ENCODE measurements around the gene APBB3. TPM values are rescaled to one million over a fixed set of nuclear protein-coding genes. Genes with fewer than 3 reads are reported as not detected.
A peak's percentile ranks its signal among the peaks of the same experiment; 100 is the strongest.

Gene APBB3
- total RNA-seq, 1 experiment from 2014 or later = 11.4 TPM

GRCh38 chr5:140575309-140575708 is 10.9 kb upstream of the APBB3 start:
- H3K27ac ChIP-seq (ENCODE audit: low read length) = no peak overlapping the region
- TF ChIP-seq CTCF (conservative IDR thresholded peaks at IDR 0.05; ENCODE audit: low read depth, low read length) (peak; percentile 63), EZH2phosphoT487 (IDR thresholded peaks at IDR 0.05; ENCODE audit: borderline replicate concordance, low read length) (no peak)
- H4K20me1 ChIP-seq (ENCODE audit: low read length) = no peaks in the 10 kb centered on the region
- no peaks in the 10 kb centered on the region for H3K36me3 ChIP-seq (ENCODE audit: low read depth, low read length)
- no TSS peak for BruUV-seq (replicated peaks)
- ChIA-PET CTCF (no interaction called here), POLR2A (ENCODE audit: unreplicated experiment) (no interaction called here)
- ATAC-seq (peak; percentile 78), DNase-seq (peak; percentile 54)
- no peak overlapping the region for H2AFZ ChIP-seq (ENCODE audit: low read length)
- H3F3A ChIP-seq (ENCODE audit: low read length, unreplicated experiment) = no peaks in the 10 kb centered on the region
- no peaks in the 10 kb centered on the region for H3K9me2 ChIP-seq (replicated peaks; ENCODE audit: low read length)
- H3K79me2 ChIP-seq (ENCODE audit: low read length) = no peaks in the 10 kb centered on the region
- no peak overlapping the region for H3K4me3 ChIP-seq (ENCODE audit: low read length)
- H3K27me3 ChIP-seq (ENCODE audit: low read length) = no peaks in the 10 kb centered on the region
- no peak overlapping the region for H3K9ac ChIP-seq (ENCODE audit: low read length)
- intact Hi-C loops (cut with micrococcal nuclease) = no loop called here
- H3K4me1 ChIP-seq (ENCODE audit: insufficient read depth, low read length) = no peaks in the 10 kb centered on the region
- no peaks in the 10 kb centered on the region for H3K9me3 ChIP-seq (ENCODE audit: low read length)
- no peak overlapping the region for H3K4me2 ChIP-seq (ENCODE audit: low read length)

- CTCF ChIA-PET = no interaction called here
- Histone ChIP-seq H3K4me1 (ENCODE audit: insufficient read depth, low read length) (no peaks in the 10 kb centered on the region), H3K27ac (ENCODE audit: low read length) (no peak overlapping the region), H3K27me3 (ENCODE audit: low read length) (no peaks in the 10 kb centered on the region), H3K36me3 (ENCODE audit: low read depth, low read length) (no peaks in the 10 kb centered on the region), H3K4me3 (ENCODE audit: low read length) (no peak overlapping the region), H3K9ac (ENCODE audit: low read length) (no peak overlapping the region), H3K9me3 (ENCODE audit: low read length) (no peaks in the 10 kb centered on the region), H4K20me1 (ENCODE audit: low read length) (no peaks in the 10 kb centered on the region), H3K4me2 (ENCODE audit: low read length) (no peak overlapping the region), H3K79me2 (ENCODE audit: low read length) (no peaks in the 10 kb centered on the region), H3F3A (ENCODE audit: low read length, unreplicated experiment) (no peaks in the 10 kb centered on the region), H3K9me2 (replicated peaks; ENCODE audit: low read length) (no peaks in the 10 kb centered on the region), H2AFZ (ENCODE audit: low read length) (no peak overlapping the region)
- intact Hi-C loops (cut with micrococcal nuclease) = no loop called here
- no TSS peak for BruUV-seq (replicated peaks)
- POLR2A ChIA-PET (ENCODE audit: unreplicated experiment) = no interaction called here
- ATAC-seq (no peak), DNase-seq (no peak)
- TF ChIP-seq EZH2 (IDR thresholded peaks at IDR 0.05; ENCODE audit: low read length, unreplicated experiment) = no peak
- TF ChIP-seq CTCF (conservative IDR thresholded peaks at IDR 0.05; ENCODE audit: low read depth, low read length) = no peak
- no peak for TF ChIP-seq EZH2phosphoT487 (IDR thresholded peaks at IDR 0.05; ENCODE audit: borderline replicate concordance, low read length)
Measured at GRCh38 chr5:140574165-140574564, 9.8 kb upstream of the APBB3 start.

DNA sequence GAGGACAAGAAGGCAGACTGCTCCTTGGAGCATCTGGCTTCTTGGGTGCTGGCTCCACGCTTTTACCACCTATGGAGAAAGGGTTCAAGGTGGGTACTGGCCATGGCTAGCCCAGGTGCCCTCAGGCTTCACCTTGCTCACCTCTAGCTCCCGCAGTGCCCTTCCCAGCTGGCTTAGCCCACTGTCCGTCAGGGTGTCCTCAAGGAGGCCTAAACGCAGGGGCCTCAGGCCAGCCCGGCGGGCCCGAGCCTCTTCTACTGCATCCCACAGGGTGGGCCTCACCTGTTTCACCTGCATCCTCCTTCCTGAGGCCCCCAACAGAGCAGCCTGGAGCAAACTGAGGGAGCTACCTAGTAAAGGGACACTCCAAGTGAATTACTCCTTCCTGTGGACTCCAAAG is 9.3 kb upstream of the APBB3 start:
- no peaks in the 10 kb centered on the region for H4K20me1 ChIP-seq (ENCODE audit: low read length)
- H3K9ac ChIP-seq (ENCODE audit: low read length) = no peak overlapping the region
- H2AFZ ChIP-seq (ENCODE audit: low read length) = no peak overlapping the region
- no peaks in the 10 kb centered on the region for H3K79me2 ChIP-seq (ENCODE audit: low read length)
- no peaks in the 10 kb centered on the region for H3F3A ChIP-seq (ENCODE audit: low read length, unreplicated experiment)
- no peak overlapping the region for H3K4me2 ChIP-seq (ENCODE audit: low read length)
- no peak overlapping the region for H3K27ac ChIP-seq (ENCODE audit: low read length)
- H3K9me2 ChIP-seq (replicated peaks; ENCODE audit: low read length) = no peaks in the 10 kb centered on the region
- intact Hi-C loops (cut with micrococcal nuclease) = no loop called here
- no peaks in the 10 kb centered on the region for H3K27me3 ChIP-seq (ENCODE audit: low read length)
- no peaks in the 10 kb centered on the region; the same call in 1 of the 2 replicates for H3K36me3 ChIP-seq (ENCODE audit: low read depth, low read length)
- no peak overlapping the region for H3K4me3 ChIP-seq (ENCODE audit: low read length)
- CTCF ChIA-PET = no interaction called here
- H3K4me1 ChIP-seq (ENCODE audit: insufficient read depth, low read length) = no peaks in the 10 kb centered on the region
- no peaks in the 10 kb centered on the region for H3K9me3 ChIP-seq (ENCODE audit: low read length)
- DNase-seq (no peak), ATAC-seq (no peak)
- POLR2A ChIA-PET (ENCODE audit: unreplicated experiment) = no interaction called here
- no TSS peak for BruUV-seq (replicated peaks)
- no peak for TF ChIP-seq EZH2 (IDR thresholded peaks at IDR 0.05; ENCODE audit: low read length, unreplicated experiment)
- TF ChIP-seq CTCF (conservative IDR thresholded peaks at IDR 0.05; ENCODE audit: low read depth, low read length) = no peak
- no peak for TF ChIP-seq EZH2phosphoT487 (IDR thresholded peaks at IDR 0.05; ENCODE audit: borderline replicate concordance, low read length)
